Measurements from ENCODE around the gene TUBGCP6.

GRCh38 chr22:50190941-50191741 lies 53.7 kb downstream of the TUBGCP6 start:
- TF ChIP-seq ZNF70 (CRISPR knock-in tag; IDR thresholded peaks at IDR 0.05), result no peak
- TF ChIP-seq ZFP30 (CRISPR knock-in tag; IDR thresholded peaks at IDR 0.05), result no peak
- TF ChIP-seq CSRNP3 (CRISPR knock-in tag; IDR thresholded peaks at IDR 0.05), result no peak
- no peak for TF ChIP-seq PATZ1 (CRISPR knock-in tag; IDR thresholded peaks at IDR 0.05; ENCODE audit: borderline replicate concordance)
- no peak for TF ChIP-seq CREB5 (CRISPR knock-in tag; IDR thresholded peaks at IDR 0.05; ENCODE audit: low read depth)
- TF ChIP-seq GLIS3 (CRISPR knock-in tag; IDR thresholded peaks at IDR 0.05), result no peak
- TF ChIP-seq ARNTL (CRISPR knock-in tag; IDR thresholded peaks at IDR 0.05; ENCODE audit: borderline replicate concordance, low read depth), result no peak
- no peak for TF ChIP-seq CSDC2 (CRISPR knock-in tag; IDR thresholded peaks at IDR 0.05)
- no peak for TF ChIP-seq POU6F1 (CRISPR knock-in tag; IDR thresholded peaks at IDR 0.05; ENCODE audit: borderline replicate concordance, low read depth)
- no peak for TF ChIP-seq ZFP3 (CRISPR knock-in tag; IDR thresholded peaks at IDR 0.05)
- TF ChIP-seq SNAI2 (CRISPR knock-in tag; IDR thresholded peaks at IDR 0.05), result no peak

Data from SK-N-SH treated with all-trans-retinoic acid at 6 μM for 48 hours (cell line).